HFF-Myc (cell line): ENCODE results near the gene MSL1.

Source experiments
- DNase-seq: peaks from one replicate; pipeline ENCODE4 v3.0.0-alpha.2; 2011; ENCODE audit warnings: low read depth; ENCODE audit errors: extremely low read depth
- H3K4me3 ChIP-seq: replicated peaks from 2 replicates; pipeline ENCODE4 v1.5.1; 2011; ENCODE audit warnings: low read depth, mild to moderate bottlenecking, control low read depth, low read length
- CTCF ChIP-seq: IDR thresholded peaks from 2 replicates; pipeline ENCODE4 v1.5.1; 2012; ENCODE audit warnings: mild to moderate bottlenecking, low read depth, low read length, control low read depth; ENCODE audit errors: missing control alignments

MSL1 gene

GRCh38 chr17:40121181-40122135, at the start of gene MSL1:
Gene MSL1, plus strand, starts transcription at chr17:40121971. Its CDS starts 642 bp downstream, at chr17:40122613.
- no peak for TF ChIP-seq CTCF
- peak within 1 kb of the TSS; percentile 91 for H3K4me3 ChIP-seq
- DNase-seq = no peak

DNA sequence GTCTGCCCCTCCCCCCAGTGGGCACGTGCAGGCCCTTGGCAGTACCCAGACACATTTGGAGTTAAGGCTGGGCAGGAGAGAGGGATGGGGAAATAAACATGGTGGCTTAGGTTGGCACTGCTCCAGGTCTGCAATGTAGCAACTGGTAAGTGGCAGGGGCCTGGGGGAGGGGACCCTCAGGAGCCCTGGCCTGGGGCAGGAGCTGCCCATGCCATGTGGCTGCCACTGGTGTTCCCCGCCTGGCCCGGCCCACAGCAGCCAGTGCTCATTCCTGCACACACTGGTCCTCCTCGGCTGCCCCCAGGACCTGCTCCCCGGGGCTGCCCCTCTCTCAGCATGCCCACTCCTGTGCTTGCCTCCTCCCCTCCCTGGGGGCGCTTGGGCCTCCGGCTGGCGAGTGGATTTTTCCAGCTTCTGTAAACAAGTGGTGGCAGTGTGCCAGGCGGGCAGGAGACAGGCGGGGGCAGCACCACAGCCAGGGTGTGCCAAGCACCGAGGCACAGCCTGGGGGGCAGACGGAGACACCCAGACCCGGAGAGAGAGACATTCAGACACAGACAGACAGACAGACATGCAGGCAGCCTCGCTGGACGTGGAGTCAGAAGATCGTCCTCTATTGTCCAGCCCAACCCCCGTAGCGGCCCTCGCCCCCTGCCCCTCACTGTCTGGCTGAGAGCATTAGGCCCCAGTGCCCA, 49.6 kb upstream of the MSL1 start:
- DNase-seq = no peak
- no peak overlapping the region for H3K4me3 ChIP-seq
- TF ChIP-seq CTCF = no peak

- TF ChIP-seq CTCF = no peak
- no peak for DNase-seq
- H3K4me3 ChIP-seq = no peak overlapping the region
These were observed 48.9 kb upstream of the MSL1 start for GRCh38 chr17:40072735-40073346.

- TF ChIP-seq CTCF = no peak
- H3K4me3 ChIP-seq = no peak overlapping the region
- DNase-seq = no peak
These were observed 48.2 kb upstream of the MSL1 start for GRCh38 chr17:40073454-40074174.

DNA sequence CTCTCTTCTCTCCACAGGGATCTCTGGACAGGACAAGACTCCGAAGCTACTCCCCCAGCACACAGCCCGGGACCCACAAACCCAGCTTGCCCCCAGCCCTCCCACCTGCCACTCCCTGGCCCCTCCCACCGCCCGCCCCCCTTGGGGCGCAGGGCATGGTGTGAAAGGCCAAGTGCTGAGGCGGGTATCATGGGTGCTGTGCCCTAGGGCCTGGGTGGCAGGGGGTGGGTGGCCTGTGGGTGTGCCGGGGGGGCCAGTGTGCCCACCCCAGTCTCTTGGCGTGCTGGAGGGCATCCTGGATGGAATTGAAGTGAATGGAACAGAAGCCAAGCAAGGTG, 47.6 kb upstream of the MSL1 start:
- no peak overlapping the region for H3K4me3 ChIP-seq
- TF ChIP-seq CTCF = no peak
- no peak for DNase-seq

DNA sequence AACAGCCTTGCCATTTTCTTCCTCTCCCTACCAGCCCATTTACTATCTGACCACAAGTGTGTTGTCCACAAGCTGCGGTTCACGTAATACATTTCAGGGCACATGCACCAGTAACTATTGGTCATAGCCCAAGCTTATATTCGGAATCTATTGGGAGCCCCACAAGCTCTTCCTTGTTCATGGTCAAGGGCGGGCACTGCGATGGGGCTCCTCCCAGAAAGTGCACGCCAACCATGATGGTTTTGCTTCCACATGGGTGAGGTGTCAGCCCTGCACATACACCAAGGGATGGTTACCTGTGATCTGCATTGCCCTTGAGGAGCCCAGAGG, 46.9 kb upstream of the MSL1 start:
- H3K4me3 ChIP-seq = no peak overlapping the region
- no peak for TF ChIP-seq CTCF
- no peak for DNase-seq
